Measurements from ENCODE around the gene FDX2. TPM values are rescaled to one million over a fixed set of nuclear protein-coding genes. Genes with fewer than 3 reads are reported as not detected.
A peak's percentile ranks its signal among the peaks of the same experiment; 100 is the strongest.

FDX2 gene
- total and polyA plus RNA-seq, 2 of the 13 experiments (the other 11 are each of a cell fraction or from before 2014, with no cell fraction given) = 21.0 to 24.7 TPM

DNA sequence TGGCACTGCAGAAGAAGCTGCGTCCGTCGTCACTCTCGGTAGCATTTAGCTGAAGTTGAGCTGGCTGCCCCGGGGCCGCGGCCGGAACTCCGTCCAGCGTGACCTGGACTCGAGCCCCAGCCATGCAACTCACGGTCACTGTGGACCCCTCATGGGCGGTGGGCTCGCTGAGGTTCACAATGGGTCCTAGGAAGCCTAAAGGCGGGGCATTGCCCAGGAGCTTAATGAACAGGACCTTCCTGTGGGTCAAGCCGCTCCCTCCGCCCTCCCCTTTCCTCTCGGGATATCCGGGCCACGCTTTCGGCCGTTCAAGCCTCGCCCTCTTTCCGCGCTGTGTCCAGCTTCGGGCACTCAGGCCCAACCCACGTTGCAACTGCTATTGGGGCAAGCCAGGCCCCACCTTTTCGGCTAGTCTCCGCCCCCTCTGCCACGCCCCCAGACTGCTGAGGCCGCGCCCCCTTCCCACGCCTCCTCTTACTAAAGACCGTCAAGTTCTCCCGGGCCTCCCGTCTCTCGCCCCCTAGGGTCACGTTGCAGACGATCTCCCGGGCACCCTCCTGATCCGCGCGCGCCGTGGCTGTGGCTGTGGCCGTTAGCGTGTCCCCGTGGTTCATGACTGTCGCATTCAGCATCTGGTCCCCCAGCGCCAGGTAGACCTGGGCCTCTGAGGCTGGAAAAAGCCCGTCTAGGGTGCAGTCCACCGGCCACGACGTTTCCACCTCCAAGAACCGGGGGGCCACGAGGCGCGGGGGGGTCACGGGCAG is 19.0 kb upstream of the FDX2 start (continued):
- TF ChIP-seq ZNF451 (CRISPR knock-in tag; IDR thresholded peaks at IDR 0.05) = 0 out of 2 replicates have a peak, but pooled peaks have one; percentile 49
- TF ChIP-seq HDAC6 (IDR thresholded peaks at IDR 0.05; ENCODE audit: low read depth, low read length) = no peak
- no peak for TF ChIP-seq BCL6 (CRISPR knock-in tag; IDR thresholded peaks at IDR 0.05)
- TF ChIP-seq PAXIP1 (CRISPR knock-in tag; conservative IDR thresholded peaks at IDR 0.05) = peak; percentile 16; the same call in 1 of the 2 replicates
- no peak for TF ChIP-seq ZNF256 (CRISPR knock-in tag; conservative IDR thresholded peaks at IDR 0.05)
- TF ChIP-seq ZNF121 (CRISPR knock-in tag; IDR thresholded peaks at IDR 0.05) = no peak
- no peak for TF ChIP-seq ZNF678 (CRISPR knock-in tag; IDR thresholded peaks at IDR 0.05)
- TF ChIP-seq SOX13 (IDR thresholded peaks at IDR 0.05) = no peak
- TF ChIP-seq SOX13 (CRISPR knock-in tag; conservative IDR thresholded peaks at IDR 0.05 in 1 of 2, IDR thresholded peaks at IDR 0.05 in 1 of 2) = no peak
- TF ChIP-seq, protein P1, sequence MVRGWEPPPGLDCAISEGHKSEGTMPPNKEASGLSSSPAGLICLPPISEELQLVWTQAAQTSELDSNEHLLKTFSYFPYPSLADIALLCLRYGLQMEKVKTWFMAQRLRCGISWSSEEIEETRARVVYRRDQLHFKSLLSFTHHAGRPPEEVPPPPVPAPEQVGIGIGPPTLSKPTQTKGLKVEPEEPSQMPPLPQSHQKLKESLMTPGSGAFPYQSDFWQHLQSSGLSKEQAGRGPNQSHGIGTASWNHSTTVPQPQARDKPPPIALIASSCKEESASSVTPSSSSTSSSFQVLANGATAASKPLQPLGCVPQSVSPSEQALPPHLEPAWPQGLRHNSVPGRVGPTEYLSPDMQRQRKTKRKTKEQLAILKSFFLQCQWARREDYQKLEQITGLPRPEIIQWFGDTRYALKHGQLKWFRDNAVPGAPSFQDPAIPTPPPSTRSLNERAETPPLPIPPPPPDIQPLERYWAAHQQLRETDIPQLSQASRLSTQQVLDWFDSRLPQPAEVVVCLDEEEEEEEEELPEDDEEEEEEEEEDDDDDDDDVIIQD (CRISPR knock-in tag; IDR thresholded peaks at IDR 0.05; ENCODE audit: low read depth) = 0 out of 2 replicates have a peak, but pooled peaks have one; percentile 25
- no peak for TF ChIP-seq SMC3 (IDR thresholded peaks at IDR 0.05; ENCODE audit: low read length)
- no peak for TF ChIP-seq RFXANK (CRISPR knock-in tag; IDR thresholded peaks at IDR 0.05)
- TF ChIP-seq ZNF275 (CRISPR knock-in tag; IDR thresholded peaks at IDR 0.05; ENCODE audit: borderline replicate concordance) = peak; percentile 46; the same call in 1 of the 2 replicates
- TF ChIP-seq ZNF616 (CRISPR knock-in tag; IDR thresholded peaks at IDR 0.05; ENCODE audit: low read depth) = no peak; the same call in 1 of the 2 replicates
- no peak for TF ChIP-seq U2AF2 (IDR thresholded peaks at IDR 0.05; ENCODE audit: low read depth, low read length)
- TF ChIP-seq RBFOX2 (IDR thresholded peaks at IDR 0.05; ENCODE audit: low read depth, low read length) = peak; percentile 62
- TF ChIP-seq ZNF772 (CRISPR knock-in tag; IDR thresholded peaks at IDR 0.05) = peak; percentile 82
- TF ChIP-seq ZNF253 (CRISPR knock-in tag; IDR thresholded peaks at IDR 0.05; ENCODE audit: borderline replicate concordance) = no peak
- peak; percentile 15; the same call in 1 of the 2 replicates for TF ChIP-seq ZKSCAN5 (CRISPR knock-in tag; IDR thresholded peaks at IDR 0.05)
- TF ChIP-seq, protein P2, sequence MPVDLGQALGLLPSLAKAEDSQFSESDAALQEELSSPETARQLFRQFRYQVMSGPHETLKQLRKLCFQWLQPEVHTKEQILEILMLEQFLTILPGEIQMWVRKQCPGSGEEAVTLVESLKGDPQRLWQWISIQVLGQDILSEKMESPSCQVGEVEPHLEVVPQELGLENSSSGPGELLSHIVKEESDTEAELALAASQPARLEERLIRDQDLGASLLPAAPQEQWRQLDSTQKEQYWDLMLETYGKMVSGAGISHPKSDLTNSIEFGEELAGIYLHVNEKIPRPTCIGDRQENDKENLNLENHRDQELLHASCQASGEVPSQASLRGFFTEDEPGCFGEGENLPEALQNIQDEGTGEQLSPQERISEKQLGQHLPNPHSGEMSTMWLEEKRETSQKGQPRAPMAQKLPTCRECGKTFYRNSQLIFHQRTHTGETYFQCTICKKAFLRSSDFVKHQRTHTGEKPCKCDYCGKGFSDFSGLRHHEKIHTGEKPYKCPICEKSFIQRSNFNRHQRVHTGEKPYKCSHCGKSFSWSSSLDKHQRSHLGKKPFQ (CRISPR knock-in tag; IDR thresholded peaks at IDR 0.05; ENCODE audit: insufficient replicate concordance) = no peak
- no peak for TF ChIP-seq ARID2 (CRISPR knock-in tag; IDR thresholded peaks at IDR 0.05; ENCODE audit: borderline replicate concordance)
- no peak; the same call in 1 of the 2 replicates for TF ChIP-seq KLF12 (CRISPR knock-in tag; IDR thresholded peaks at IDR 0.05; ENCODE audit: borderline replicate concordance)
